ENCODE data around the gene VWA5B1.

DNA sequence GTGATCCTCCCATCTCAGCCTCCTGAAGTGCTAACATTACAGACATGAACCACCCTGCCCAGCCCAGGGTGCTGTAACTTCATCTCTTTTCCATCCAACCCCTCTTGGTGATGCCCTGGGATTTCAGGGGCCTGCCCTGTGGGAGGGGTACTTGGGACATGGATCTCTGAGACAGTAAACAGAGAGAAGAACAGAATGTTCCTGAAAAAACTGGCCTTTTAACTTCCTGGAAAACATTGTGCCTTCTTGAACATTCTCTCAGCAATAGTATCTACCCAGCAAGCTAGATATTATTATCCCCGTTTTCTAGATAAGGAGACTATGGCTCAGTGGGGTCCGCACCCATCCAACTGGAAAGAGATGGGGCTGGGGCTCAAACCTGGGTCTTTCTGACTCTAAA is 57.0 kb downstream of the VWA5B1 start:
- TF ChIP-seq, protein P1, sequence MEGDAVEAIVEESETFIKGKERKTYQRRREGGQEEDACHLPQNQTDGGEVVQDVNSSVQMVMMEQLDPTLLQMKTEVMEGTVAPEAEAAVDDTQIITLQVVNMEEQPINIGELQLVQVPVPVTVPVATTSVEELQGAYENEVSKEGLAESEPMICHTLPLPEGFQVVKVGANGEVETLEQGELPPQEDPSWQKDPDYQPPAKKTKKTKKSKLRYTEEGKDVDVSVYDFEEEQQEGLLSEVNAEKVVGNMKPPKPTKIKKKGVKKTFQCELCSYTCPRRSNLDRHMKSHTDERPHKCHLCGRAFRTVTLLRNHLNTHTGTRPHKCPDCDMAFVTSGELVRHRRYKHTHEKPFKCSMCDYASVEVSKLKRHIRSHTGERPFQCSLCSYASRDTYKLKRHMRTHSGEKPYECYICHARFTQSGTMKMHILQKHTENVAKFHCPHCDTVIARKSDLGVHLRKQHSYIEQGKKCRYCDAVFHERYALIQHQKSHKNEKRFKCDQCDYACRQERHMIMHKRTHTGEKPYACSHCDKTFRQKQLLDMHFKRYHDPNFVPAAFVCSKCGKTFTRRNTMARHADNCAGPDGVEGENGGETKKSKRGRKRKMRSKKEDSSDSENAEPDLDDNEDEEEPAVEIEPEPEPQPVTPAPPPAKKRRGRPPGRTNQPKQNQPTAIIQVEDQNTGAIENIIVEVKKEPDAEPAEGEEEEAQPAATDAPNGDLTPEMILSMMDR (optimal IDR thresholded peaks at IDR 0.05 in 1 of 3, IDR thresholded peaks at IDR 0.05 in 1 of 3, conservative IDR thresholded peaks at IDR 0.05 in 1 of 3; ENCODE audit: extremely low read depth in 1 of 3, insufficient read depth in 2 of 3, low read length in 3 of 3), result no peak
- TF ChIP-seq EZH2 (IDR thresholded peaks at IDR 0.05; ENCODE audit: low read length), result no peak

Measured in keratinocyte (primary cell).